GM18507 (cell line): ENCODE data around the gene C1orf50.

Experiments used
- DNase-seq: peaks from one replicate; pipeline ENCODE4 v3.0.0; 2011; ENCODE audit warnings: low read depth; ENCODE audit not compliant: insufficient read length; ENCODE audit errors: extremely low spot score
- FAIRE-seq: peaks from 2 replicates; lab custom pipeline; 2011; peaks lifted over from hg19 to GRCh38; lab: Jason Lieb, UNC

The C1orf50 gene

GRCh38 chr1:42756956-42757891 is 9.8 kb upstream of the C1orf50 start:
- FAIRE-seq = peak; percentile 90
- DNase-seq = peak; percentile 55

GRCh38 chr1:42757892-42758275 is 9.2 kb upstream of the C1orf50 start:
- DNase-seq (no peak), FAIRE-seq (no peak)

GRCh38 chr1:42758641-42759040 is 8.4 kb upstream of the C1orf50 start:
- FAIRE-seq (no peak), DNase-seq (no peak)

- DNase-seq (no peak), FAIRE-seq (no peak)
These were observed 7.9 kb upstream of the C1orf50 start for GRCh38 chr1:42759114-42759513.

- no peak for FAIRE-seq
- no peak for DNase-seq
These were observed 5.5 kb upstream of the C1orf50 start for GRCh38 chr1:42761567-42761966.

- FAIRE-seq = no peak
- DNase-seq = no peak
These were observed 4.8 kb upstream of the C1orf50 start for GRCh38 chr1:42762269-42762668.

- no peak for FAIRE-seq
These were observed 1.8 kb upstream of the C1orf50 start for GRCh38 chr1:42765269-42765668.

GRCh38 chr1:42765832-42766740 is 963 bp upstream of the C1orf50 start:
- no peak for DNase-seq
- peak; percentile 35 for FAIRE-seq

More at GRCh38 chr1:42765269-42765668, 1.8 kb upstream of the C1orf50 start:
- no peak for DNase-seq

- FAIRE-seq (peak; percentile 52), DNase-seq (no peak)
These were observed 506 bp downstream of the C1orf50 start for GRCh38 chr1:42767510-42768000.

- no peak for DNase-seq
- FAIRE-seq = no peak
These were observed 1.1 kb downstream of the C1orf50 start for GRCh38 chr1:42768172-42768571.

GRCh38 chr1:42769811-42770210 is 2.8 kb downstream of the C1orf50 start:
- DNase-seq (no peak), FAIRE-seq (no peak)

GRCh38 chr1:42773420-42773819 is 6.4 kb downstream of the C1orf50 start:
- DNase-seq (no peak), FAIRE-seq (no peak)

- FAIRE-seq (no peak), DNase-seq (no peak)
These were observed 8.0 kb downstream of the C1orf50 start for GRCh38 chr1:42774928-42775526.

GRCh38 chr1:42776502-42776901 is 9.5 kb downstream of the C1orf50 start:
- DNase-seq (no peak), FAIRE-seq (no peak)

- no peak for FAIRE-seq
- no peak for DNase-seq
These were observed 10.8 kb downstream of the C1orf50 start for GRCh38 chr1:42777852-42778251.

GRCh38 chr1:42779725-42780124 is 12.7 kb downstream of the C1orf50 start:
- DNase-seq (no peak), FAIRE-seq (peak; percentile 59)

- DNase-seq = no peak
- FAIRE-seq = no peak
These were observed 13.1 kb downstream of the C1orf50 start for GRCh38 chr1:42780176-42780575.

- FAIRE-seq (no peak), DNase-seq (no peak)
These were observed 16.0 kb downstream of the C1orf50 start for GRCh38 chr1:42783092-42783491.

GRCh38 chr1:42784547-42784945 is 17.5 kb downstream of the C1orf50 start:
- no peak for DNase-seq
- no peak for FAIRE-seq
